T-helper 1 cell treated with Interleukin-12 subunit alpha and Interleukin-12 subunit beta and Interleukin-4 antibody, amounts not matched to agents 30 μg/mL and 1 μg/mL, for 36 hours (primary cell): ENCODE results near the gene KRTAP5-4.
"Not testable (repeated sequence)": the region's sequence is repeated elsewhere in the genome, so short reads cannot be mapped to it uniquely, and the experiment has no call there.

ENCODE experiments used
- H3K27ac Mint-ChIP-seq: one replicate; pipeline ENCODE4 v1.8.0; 2021; ENCODE audit warnings: mild to moderate bottlenecking, mixed read lengths
- H3K27me3 Mint-ChIP-seq: one replicate; pipeline ENCODE4 v1.8.0; 2021; ENCODE audit warnings: low read depth, mixed read lengths
- H3K36me3 Mint-ChIP-seq: one replicate; pipeline ENCODE4 v1.8.0; 2021; ENCODE audit warnings: low read depth, mixed read lengths
- H3K4me1 Mint-ChIP-seq: one replicate; pipeline ENCODE4 v1.8.0; 2021; ENCODE audit warnings: low read depth, mixed read lengths
- H3K4me3 Mint-ChIP-seq: one replicate; pipeline ENCODE4 v1.8.0; 2021; ENCODE audit warnings: mild to moderate bottlenecking, moderate library complexity, mixed read lengths
- H3K9me3 Mint-ChIP-seq: one replicate; pipeline ENCODE4 v1.8.0; 2021; ENCODE audit warnings: mixed read lengths

Gene KRTAP5-4

GRCh38 chr11:1633864-1634263 lies 11.9 kb upstream of the KRTAP5-4 start:
- no peak overlapping the region for H3K27ac Mint-ChIP-seq
- no peak overlapping the region for H3K4me3 Mint-ChIP-seq
- no peaks in the 10 kb centered on the region for H3K9me3 Mint-ChIP-seq
- peaks cover 15% of the 10 kb centered on the region for H3K27me3 Mint-ChIP-seq
- no peaks in the 10 kb centered on the region for H3K36me3 Mint-ChIP-seq
- peaks cover 2% of the 10 kb centered on the region for H3K4me1 Mint-ChIP-seq

- Mint-ChIP-seq H3K27me3 (peaks cover 16% of the 10 kb centered on the region), H3K4me1 (peaks cover 2% of the 10 kb centered on the region), H3K27ac (no peak overlapping the region), H3K36me3 (no peaks in the 10 kb centered on the region), H3K9me3 (no peaks in the 10 kb centered on the region), H3K4me3 (no peak overlapping the region)
These were observed 10.2 kb upstream of the KRTAP5-4 start for GRCh38 chr11:1632053-1632714.

GRCh38 chr11:1631066-1631568 lies 9.2 kb upstream of the KRTAP5-4 start:
- Mint-ChIP-seq H3K27ac (no peak overlapping the region), H3K36me3 (no peaks in the 10 kb centered on the region), H3K4me1 (peaks cover 2% of the 10 kb centered on the region), H3K27me3 (peaks cover 16% of the 10 kb centered on the region), H3K4me3 (no peak overlapping the region), H3K9me3 (no peaks in the 10 kb centered on the region)

GRCh38 chr11:1630271-1630670 lies 8.3 kb upstream of the KRTAP5-4 start:
- peaks cover 16% of the 10 kb centered on the region for H3K27me3 Mint-ChIP-seq
- no peak overlapping the region for H3K4me3 Mint-ChIP-seq
- no peaks in the 10 kb centered on the region for H3K36me3 Mint-ChIP-seq
- no peak overlapping the region for H3K27ac Mint-ChIP-seq
- H3K9me3 Mint-ChIP-seq: no peaks in the 10 kb centered on the region
- H3K4me1 Mint-ChIP-seq: peaks cover 2% of the 10 kb centered on the region

GRCh38 chr11:1629326-1630185 lies 7.6 kb upstream of the KRTAP5-4 start, which contains the start of gene KRTAP5-5:
Gene KRTAP5-5, plus strand, starts transcription at chr11:1629775. Its CDS starts 66 bp downstream, at chr11:1629841.
- Mint-ChIP-seq H3K27ac (no peak within 1 kb of the TSS), H3K4me3 (no peak within 1 kb of the TSS)

GRCh38 chr11:1628506-1629325 lies 6.8 kb upstream of the KRTAP5-4 start:
- Mint-ChIP-seq H3K4me1 (peaks cover 2% of the 10 kb centered on the region), H3K36me3 (no peaks in the 10 kb centered on the region), H3K27me3 (peaks cover 16% of the 10 kb centered on the region), H3K27ac (no peak overlapping the region), H3K9me3 (no peaks in the 10 kb centered on the region), H3K4me3 (no peak overlapping the region)

More at GRCh38 chr11:1629326-1630185, 7.6 kb upstream of the KRTAP5-4 start, which contains the start of gene KRTAP5-5:
- no peaks in the 10 kb centered on the region for H3K9me3 Mint-ChIP-seq
- no peaks in the 10 kb centered on the region for H3K36me3 Mint-ChIP-seq
- peaks cover 16% of the 10 kb centered on the region for H3K27me3 Mint-ChIP-seq
- H3K4me1 Mint-ChIP-seq: peaks cover 2% of the 10 kb centered on the region

GRCh38 chr11:1625541-1625940 lies 3.6 kb upstream of the KRTAP5-4 start:
- Mint-ChIP-seq H3K9me3 (no peaks in the 10 kb centered on the region), H3K36me3 (no peaks in the 10 kb centered on the region), H3K27ac (no peak overlapping the region), H3K27me3 (peaks cover 7% of the 10 kb centered on the region), H3K4me1 (no peaks in the 10 kb centered on the region), H3K4me3 (no peak overlapping the region)

- Mint-ChIP-seq H3K9me3 (no peaks in the 10 kb centered on the region), H3K27ac (no peak overlapping the region), H3K27me3 (peaks cover 6% of the 10 kb centered on the region), H3K36me3 (no peaks in the 10 kb centered on the region), H3K4me3 (no peak overlapping the region), H3K4me1 (no peaks in the 10 kb centered on the region)
These were observed 2.7 kb upstream of the KRTAP5-4 start for GRCh38 chr11:1624621-1625020.

- H3K4me3 Mint-ChIP-seq: no peak overlapping the region
- no peaks in the 10 kb centered on the region for H3K36me3 Mint-ChIP-seq
- H3K27ac Mint-ChIP-seq: no peak overlapping the region
- H3K27me3 Mint-ChIP-seq: no peaks in the 10 kb centered on the region
- no peaks in the 10 kb centered on the region for H3K9me3 Mint-ChIP-seq
- H3K4me1 Mint-ChIP-seq: peaks cover 1% of the 10 kb centered on the region
These were observed 1.8 kb upstream of the KRTAP5-4 start for GRCh38 chr11:1623716-1624115.

GRCh38 chr11:1619449-1619848 lies 2.5 kb downstream of the KRTAP5-4 start:
- Mint-ChIP-seq H3K9me3 (no peaks in the 10 kb centered on the region), H3K27ac (no peak overlapping the region), H3K27me3 (peaks cover 4% of the 10 kb centered on the region), H3K4me1 (peaks cover 1% of the 10 kb centered on the region), H3K36me3 (no peaks in the 10 kb centered on the region), H3K4me3 (no peak overlapping the region)

- Mint-ChIP-seq H3K9me3 (no peaks in the 10 kb centered on the region), H3K27ac (no peak overlapping the region), H3K4me3 (no peak overlapping the region), H3K36me3 (no peaks in the 10 kb centered on the region), H3K27me3 (peaks cover 4% of the 10 kb centered on the region), H3K4me1 (peaks cover 1% of the 10 kb centered on the region)
These were observed 3.7 kb downstream of the KRTAP5-4 start for GRCh38 chr11:1618231-1618630.

GRCh38 chr11:1608363-1608762 lies 13.6 kb downstream of the KRTAP5-4 start, which contains the start of gene KRTAP5-3:
Gene KRTAP5-3, minus strand, starts transcription at chr11:1608463. Its CDS starts 78 bp downstream, at chr11:1608385.
- Mint-ChIP-seq H3K36me3 (no peaks in the 10 kb centered on the region), H3K4me3 (no peak within 1 kb of the TSS), H3K9me3 (no peaks in the 10 kb centered on the region), H3K4me1 (no peaks in the 10 kb centered on the region), H3K27ac (no peak within 1 kb of the TSS), H3K27me3 (peaks cover 10% of the 10 kb centered on the region)

GRCh38 chr11:1607901-1608300 lies 14.0 kb downstream of the KRTAP5-4 start:
- not testable (repeated sequence) for H3K9me3 Mint-ChIP-seq, H3K4me3 Mint-ChIP-seq, H3K4me1 Mint-ChIP-seq, H3K27ac Mint-ChIP-seq, H3K36me3 Mint-ChIP-seq
- peaks cover 14% of the 10 kb centered on the region for H3K27me3 Mint-ChIP-seq

GRCh38 chr11:1607156-1607845 lies 14.6 kb downstream of the KRTAP5-4 start:
- H3K9me3 Mint-ChIP-seq, H3K4me3 Mint-ChIP-seq, H3K36me3 Mint-ChIP-seq, H3K27ac Mint-ChIP-seq, H3K4me1 Mint-ChIP-seq: not testable (repeated sequence)
- H3K27me3 Mint-ChIP-seq: peaks cover 18% of the 10 kb centered on the region
